GM12875 (cell line): ENCODE measurements around the gene FAM131A.
"Not testable (repeated sequence)": the region's sequence is repeated elsewhere in the genome, so short reads cannot be mapped to it uniquely, and the experiment has no call there.

Experiments
- H3K4me3 ChIP-seq: one replicate; pipeline ENCODE4 v1.5.1; 2011; ENCODE audit warnings: low read depth, low read length, control low read depth
- CTCF ChIP-seq: IDR thresholded peaks from 2 replicates; pipeline ENCODE4 v1.5.1; 2011; ENCODE audit warnings: low read depth, mild to moderate bottlenecking, control low read depth, inconsistent platforms, low read length, moderate library complexity, borderline replicate concordance; ENCODE audit not compliant: insufficient read depth

Gene FAM131A

GRCh38 chr3:184335291-184335660 lies 2.1 kb upstream of the FAM131A start:
- no peak for TF ChIP-seq CTCF

GRCh38 chr3:184335661-184336546 lies 1.5 kb upstream of the FAM131A start:
- TF ChIP-seq CTCF, result no peak
- H3K4me3 ChIP-seq, result peak overlapping the region; percentile 46

More at GRCh38 chr3:184335291-184335660, 2.1 kb upstream of the FAM131A start:
- no peak overlapping the region for H3K4me3 ChIP-seq

- peak overlapping the region; percentile 46 for H3K4me3 ChIP-seq
- TF ChIP-seq CTCF, result no peak
Measured at GRCh38 chr3:184336547-184337398, 627 bp upstream of the FAM131A start.

GRCh38 chr3:184337981-184338380 lies 581 bp downstream of the FAM131A start:
- no peak overlapping the region for H3K4me3 ChIP-seq
- TF ChIP-seq CTCF, result no peak

- no peak overlapping the region for H3K4me3 ChIP-seq
- no peak for TF ChIP-seq CTCF
Measured at GRCh38 chr3:184338511-184338945, 1.1 kb downstream of the FAM131A start.

GRCh38 chr3:184339001-184339400 lies 1.6 kb downstream of the FAM131A start:
- H3K4me3 ChIP-seq, result no peak overlapping the region
- TF ChIP-seq CTCF, result no peak

GRCh38 chr3:184339451-184340135 lies 2.2 kb downstream of the FAM131A start:
- H3K4me3 ChIP-seq, result not testable (repeated sequence)
